ENCODE measurements around the gene HOXA7. TPM values are rescaled to one million over a fixed set of nuclear protein-coding genes. Genes with fewer than 3 reads are reported as not detected.

HOXA7 gene
- total RNA-seq, 1 donor from 2014 or later, result 1.4 TPM

GRCh38 chr7:27160546-27161213 lies 4.2 kb upstream of the HOXA7 start:
- peak overlapping the region; percentile 60 for H3K4me3 Mint-ChIP-seq (ENCODE audit: low read depth)
- H3K27me3 Mint-ChIP-seq, result peaks cover 86% of the 10 kb centered on the region
- TF ChIP-seq CTCF (IDR thresholded peaks at IDR 0.05; ENCODE audit: unreplicated experiment), result peak; percentile 99
- DNase-seq (ENCODE audit: low spot score, unreplicated experiment), result peak; percentile 90
- H3K27ac Mint-ChIP-seq, result no peak overlapping the region
- H3K36me3 Mint-ChIP-seq (ENCODE audit: insufficient read depth), result peaks cover 1% of the 10 kb centered on the region
- peaks cover 4% of the 10 kb centered on the region for H3K4me1 Mint-ChIP-seq (ENCODE audit: low read depth)
- no peaks in the 10 kb centered on the region for H3K9me3 Mint-ChIP-seq (ENCODE audit: low read depth)

DNA sequence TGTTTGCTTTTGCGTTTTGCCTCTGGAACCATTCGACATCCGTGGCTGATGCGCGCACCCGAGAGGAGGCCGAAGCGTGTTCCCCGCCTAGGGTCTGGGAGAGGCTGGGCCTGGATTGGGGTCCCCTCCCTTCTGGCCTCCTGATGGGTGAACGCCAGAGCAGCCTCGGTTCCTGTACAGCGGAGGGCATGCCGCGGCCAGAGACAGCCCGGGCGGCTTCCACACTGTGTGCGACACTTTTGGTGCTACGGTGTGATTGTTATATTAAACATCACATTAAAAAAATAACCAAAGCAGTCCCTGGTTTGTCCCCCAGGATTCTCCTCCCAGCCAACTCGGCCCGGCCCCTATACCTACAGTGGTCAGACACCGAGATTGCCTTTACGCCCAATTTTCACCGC lies 3.7 kb upstream of the HOXA7 start:
- peak overlapping the region; percentile 35 for H3K4me3 Mint-ChIP-seq (ENCODE audit: low read depth)
- H3K9me3 Mint-ChIP-seq (ENCODE audit: low read depth), result no peaks in the 10 kb centered on the region
- peaks cover 87% of the 10 kb centered on the region for H3K27me3 Mint-ChIP-seq
- H3K4me1 Mint-ChIP-seq (ENCODE audit: low read depth), result peaks cover 5% of the 10 kb centered on the region
- peaks cover 1% of the 10 kb centered on the region for H3K36me3 Mint-ChIP-seq (ENCODE audit: insufficient read depth)
- no peak for DNase-seq (ENCODE audit: low spot score, unreplicated experiment)
- no peak for TF ChIP-seq CTCF (IDR thresholded peaks at IDR 0.05; ENCODE audit: unreplicated experiment)
- no peak overlapping the region for H3K27ac Mint-ChIP-seq

- Mint-ChIP-seq H3K9me3 (ENCODE audit: low read depth) (no peaks in the 10 kb centered on the region), H3K4me1 (ENCODE audit: low read depth) (peaks cover 7% of the 10 kb centered on the region), H3K27me3 (peaks cover 89% of the 10 kb centered on the region), H3K4me3 (ENCODE audit: low read depth) (no peak overlapping the region), H3K27ac (no peak overlapping the region), H3K36me3 (ENCODE audit: insufficient read depth) (peaks cover 2% of the 10 kb centered on the region)
- DNase-seq (ENCODE audit: low spot score, unreplicated experiment), result no peak
- no peak for TF ChIP-seq CTCF (IDR thresholded peaks at IDR 0.05; ENCODE audit: unreplicated experiment)
Observed at GRCh38 chr7:27159266-27160144, 3.0 kb upstream of the HOXA7 start.

- no peaks in the 10 kb centered on the region for H3K9me3 Mint-ChIP-seq (ENCODE audit: low read depth)
- peaks cover 2% of the 10 kb centered on the region for H3K36me3 Mint-ChIP-seq (ENCODE audit: insufficient read depth)
- H3K4me1 Mint-ChIP-seq (ENCODE audit: low read depth), result peaks cover 7% of the 10 kb centered on the region
- no peak overlapping the region for H3K27ac Mint-ChIP-seq
- H3K4me3 Mint-ChIP-seq (ENCODE audit: low read depth), result no peak overlapping the region
- H3K27me3 Mint-ChIP-seq, result peaks cover 89% of the 10 kb centered on the region
- DNase-seq (ENCODE audit: low spot score, unreplicated experiment), result no peak
- TF ChIP-seq CTCF (IDR thresholded peaks at IDR 0.05; ENCODE audit: unreplicated experiment), result no peak
Observed at GRCh38 chr7:27158436-27159265, 2.2 kb upstream of the HOXA7 start.

All from progenitor cell of endocrine pancreas (in vitro differentiated cells).